GM19023 (cell line): Measurements from ENCODE around the gene CDK18.
"Not testable (repeated sequence)": the region's sequence is repeated elsewhere in the genome, so short reads cannot be mapped to it uniquely, and the experiment has no call there.

Experiments used
- ATAC-seq: cut with Tn5 transposase; IDR thresholded peaks from one replicate; pipeline ENCODE4 v1.9.1; 2021; ENCODE audit warnings: mild to moderate bottlenecking, moderate library complexity; ENCODE audit not compliant: unreplicated experiment

Gene CDK18

GRCh38 chr1:205504311-205505075 lies at the start of gene CDK18:
Gene CDK18, plus strand, starts transcription at chr1:205504669. Its CDS starts 18,499 bp downstream, at chr1:205523168.
- no peak for ATAC-seq

- no peak for ATAC-seq
Measured at GRCh38 chr1:205454903-205455335, 49.5 kb upstream of the CDK18 start.

GRCh38 chr1:205455581-205456382 lies 48.7 kb upstream of the CDK18 start, which contains the start of gene BLACAT1:
Gene BLACAT1, minus strand, starts transcription at chr1:205456045.
- ATAC-seq = no peak

- no peak for ATAC-seq
Measured at GRCh38 chr1:205456383-205456867, 48.0 kb upstream of the CDK18 start.

GRCh38 chr1:205456868-205457745 lies 47.4 kb upstream of the CDK18 start:
- no peak for ATAC-seq

- ATAC-seq = no peak
Measured at GRCh38 chr1:205458777-205459566, 45.5 kb upstream of the CDK18 start.

- ATAC-seq = no peak
Measured at GRCh38 chr1:205465392-205465791, 39.1 kb upstream of the CDK18 start.

- no peak for ATAC-seq
Measured at GRCh38 chr1:205466595-205467220, 37.8 kb upstream of the CDK18 start.

- ATAC-seq = no peak
Measured at GRCh38 chr1:205470131-205470530, 34.3 kb upstream of the CDK18 start.

GRCh38 chr1:205472737-205473441 lies 31.6 kb upstream of the CDK18 start:
- ATAC-seq = no peak

GRCh38 chr1:205473475-205473874 lies 31.0 kb upstream of the CDK18 start:
- ATAC-seq = no peak

GRCh38 chr1:205473966-205474365 lies 30.5 kb upstream of the CDK18 start:
- no peak for ATAC-seq

- ATAC-seq = no peak
Measured at GRCh38 chr1:205474571-205474970, 29.9 kb upstream of the CDK18 start.

GRCh38 chr1:205475855-205476254 lies 28.6 kb upstream of the CDK18 start:
- ATAC-seq = no peak

GRCh38 chr1:205476648-205477047 lies 27.8 kb upstream of the CDK18 start:
- ATAC-seq = no peak

GRCh38 chr1:205477121-205477758 lies 27.2 kb upstream of the CDK18 start:
- ATAC-seq = no peak

GRCh38 chr1:205477759-205478247 lies 26.7 kb upstream of the CDK18 start:
- ATAC-seq = no peak

GRCh38 chr1:205478985-205479384 lies 25.5 kb upstream of the CDK18 start:
- ATAC-seq = not testable (repeated sequence)
